ENCODE results near the gene DLGAP5. TPM values are rescaled to one million over a fixed set of nuclear protein-coding genes. Genes with fewer than 3 reads are reported as not detected.

The DLGAP5 gene
- total and polyA plus RNA-seq, 2 of the 13 experiments (the other 11 are each of a cell fraction or from before 2014, with no cell fraction given) = 7.7 to 55.8 TPM

DNA sequence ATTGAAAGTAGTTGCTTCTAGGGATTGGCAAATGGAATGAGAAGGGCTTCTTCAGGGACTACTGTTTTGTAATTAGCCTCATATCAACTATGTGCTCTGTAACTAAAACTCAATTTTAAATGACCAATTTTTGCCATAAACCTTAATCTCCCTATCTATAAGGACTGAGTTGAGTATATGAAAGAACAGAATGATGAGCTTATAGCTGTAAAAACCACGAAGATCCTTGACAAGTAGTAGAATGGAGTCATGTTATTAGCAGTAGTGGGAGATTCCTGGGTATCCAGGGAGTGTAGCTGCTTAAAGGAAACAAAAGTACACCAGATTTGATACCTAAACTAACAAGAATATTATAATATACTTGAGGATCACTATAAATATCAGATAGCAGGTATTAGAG lies 34.3 kb downstream of the DLGAP5 start:
- Histone ChIP-seq H3K4me3 (replicated peaks in 1 of 3; ENCODE audit: insufficient read depth in 1 of 3, low read depth in 2 of 3, low read length in 3 of 3) (no peak overlapping the region), H2AFZ (ENCODE audit: low read length) (no peak overlapping the region), H3K9me3 (ENCODE audit: low read length) (no peaks in the 10 kb centered on the region), H4K20me1 (ENCODE audit: insufficient read depth, low read length) (no peaks in the 10 kb centered on the region), H3K27ac (ENCODE audit: extremely low read length, insufficient read depth, low read length) (no peak overlapping the region), H3K9ac (ENCODE audit: insufficient read depth, low read depth, low read length) (no peak overlapping the region), H3K27me3 (ENCODE audit: control insufficient read depth in 1 of 2, insufficient read depth in 2 of 2, low read length in 2 of 2) (no peaks in the 10 kb centered on the region), H3K4me1 (ENCODE audit: insufficient read depth, low read length) (peaks cover 7% of the 10 kb centered on the region; the same call in 1 of the 2 replicates), H3K36me3 (replicated peaks in 1 of 2; ENCODE audit: control insufficient read depth in 1 of 2, insufficient read depth in 2 of 2, low read length in 2 of 2) (peaks cover 1 to 56% of the 10 kb centered on the region in 2 experiments), H3K4me2 (ENCODE audit: low read depth, low read length) (no peak overlapping the region), H3K79me2 (ENCODE audit: insufficient read depth, low read length) (no peaks in the 10 kb centered on the region)
- TF ChIP-seq ZFY (CRISPR knock-in tag; IDR thresholded peaks at IDR 0.05) = no peak
- TF ChIP-seq, protein P1, sequence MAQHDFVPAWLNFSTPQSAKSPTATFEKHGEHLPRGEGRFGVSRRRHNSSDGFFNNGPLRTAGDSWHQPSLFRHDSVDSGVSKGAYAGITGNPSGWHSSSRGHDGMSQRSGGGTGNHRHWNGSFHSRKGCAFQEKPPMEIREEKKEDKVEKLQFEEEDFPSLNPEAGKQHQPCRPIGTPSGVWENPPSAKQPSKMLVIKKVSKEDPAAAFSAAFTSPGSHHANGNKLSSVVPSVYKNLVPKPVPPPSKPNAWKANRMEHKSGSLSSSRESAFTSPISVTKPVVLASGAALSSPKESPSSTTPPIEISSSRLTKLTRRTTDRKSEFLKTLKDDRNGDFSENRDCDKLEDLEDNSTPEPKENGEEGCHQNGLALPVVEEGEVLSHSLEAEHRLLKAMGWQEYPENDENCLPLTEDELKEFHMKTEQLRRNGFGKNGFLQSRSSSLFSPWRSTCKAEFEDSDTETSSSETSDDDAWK (CRISPR knock-in tag; IDR thresholded peaks at IDR 0.05) = no peak
- TF ChIP-seq ZNF670 (CRISPR knock-in tag; IDR thresholded peaks at IDR 0.05; ENCODE audit: borderline replicate concordance) = no peak
- no peak for TF ChIP-seq ZNF660 (CRISPR knock-in tag; IDR thresholded peaks at IDR 0.05; ENCODE audit: borderline replicate concordance, low read depth)
- no peak for TF ChIP-seq IKZF4 (CRISPR knock-in tag; IDR thresholded peaks at IDR 0.05; ENCODE audit: borderline replicate concordance, low read depth, not compliant biosample characterization)
- TF ChIP-seq SALL1 (CRISPR knock-in tag; IDR thresholded peaks at IDR 0.05) = no peak
- TF ChIP-seq SPEN (CRISPR knock-in tag; IDR thresholded peaks at IDR 0.05; ENCODE audit: low read depth) = no peak
- TF ChIP-seq, protein P2, sequence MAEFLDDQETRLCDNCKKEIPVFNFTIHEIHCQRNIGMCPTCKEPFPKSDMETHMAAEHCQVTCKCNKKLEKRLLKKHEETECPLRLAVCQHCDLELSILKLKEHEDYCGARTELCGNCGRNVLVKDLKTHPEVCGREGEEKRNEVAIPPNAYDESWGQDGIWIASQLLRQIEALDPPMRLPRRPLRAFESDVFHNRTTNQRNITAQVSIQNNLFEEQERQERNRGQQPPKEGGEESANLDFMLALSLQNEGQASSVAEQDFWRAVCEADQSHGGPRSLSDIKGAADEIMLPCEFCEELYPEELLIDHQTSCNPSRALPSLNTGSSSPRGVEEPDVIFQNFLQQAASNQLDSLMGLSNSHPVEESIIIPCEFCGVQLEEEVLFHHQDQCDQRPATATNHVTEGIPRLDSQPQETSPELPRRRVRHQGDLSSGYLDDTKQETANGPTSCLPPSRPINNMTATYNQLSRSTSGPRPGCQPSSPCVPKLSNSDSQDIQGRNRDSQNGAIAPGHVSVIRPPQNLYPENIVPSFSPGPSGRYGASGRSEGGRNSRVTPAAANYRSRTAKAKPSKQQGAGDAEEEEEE (CRISPR knock-in tag; IDR thresholded peaks at IDR 0.05; ENCODE audit: borderline replicate concordance) = no peak
- no peak for TF ChIP-seq RFX1 (IDR thresholded peaks at IDR 0.05)
- no peak for TF ChIP-seq ZNF570 (CRISPR knock-in tag; IDR thresholded peaks at IDR 0.05; ENCODE audit: borderline replicate concordance)
- TF ChIP-seq HDAC6 (IDR thresholded peaks at IDR 0.05; ENCODE audit: low read depth, low read length) = no peak
- TF ChIP-seq MBNL3 (CRISPR knock-in tag; conservative IDR thresholded peaks at IDR 0.05) = no peak
- TF ChIP-seq RXRB (CRISPR knock-in tag; IDR thresholded peaks at IDR 0.05; ENCODE audit: borderline replicate concordance) = no peak
- TF ChIP-seq, protein P3, sequence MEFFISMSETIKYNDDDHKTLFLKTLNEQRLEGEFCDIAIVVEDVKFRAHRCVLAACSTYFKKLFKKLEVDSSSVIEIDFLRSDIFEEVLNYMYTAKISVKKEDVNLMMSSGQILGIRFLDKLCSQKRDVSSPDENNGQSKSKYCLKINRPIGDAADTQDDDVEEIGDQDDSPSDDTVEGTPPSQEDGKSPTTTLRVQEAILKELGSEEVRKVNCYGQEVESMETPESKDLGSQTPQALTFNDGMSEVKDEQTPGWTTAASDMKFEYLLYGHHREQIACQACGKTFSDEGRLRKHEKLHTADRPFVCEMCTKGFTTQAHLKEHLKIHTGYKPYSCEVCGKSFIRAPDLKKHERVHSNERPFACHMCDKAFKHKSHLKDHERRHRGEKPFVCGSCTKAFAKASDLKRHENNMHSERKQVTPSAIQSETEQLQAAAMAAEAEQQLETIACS (CRISPR knock-in tag; IDR thresholded peaks at IDR 0.05) = no peak
- ATAC-seq (no peak), FAIRE-seq (no peak), DNase-seq (ENCODE audit: low spot score) (no peak)
- BruUV-seq (replicated peaks) = no TSS peak
- CTCF ChIA-PET (ENCODE audit: low intra/inter-chr PET ratio, low total read pairs) = no interaction called here
- intact Hi-C loops (cut with micrococcal nuclease; ENCODE audit: unreplicated experiment) = no loop called here
- WGBS (ENCODE audit: low lambda C conversion rate) = 93% methylated on average over 1 of the region's 1 CpG
- in situ Hi-C loops (cut with HindIII; ENCODE audit: extremely low pct_ligation_motif_present, low pct_unique_long_range_greater_than_20kb) = loop anchor here (5.0 kb wide), 1 partner anchor 65 kb away; no protein-coding TSS in a partner anchor
- POLR2A ChIA-PET = no interaction called here
